A549 (cell line): ENCODE data around the gene ACTA2. TPM values are rescaled to one million over a fixed set of nuclear protein-coding genes. Genes with fewer than 3 reads are reported as not detected.

Experiments
- ATAC-seq, 2 experiments: fragments of 200-7000 bp in 1 of 2; fragments of >200 bp in 1 of 2; cut with Nextera tagmentation in 1 of 2; cut with Tn5 transposase in 1 of 2; 3 replicates each; pipeline versions ENCODE4 v1.8.0 to v1.9.1; 2018 to 2020; ENCODE audit warnings: mild to moderate bottlenecking in 1 of 2, moderate library complexity in 1 of 2
- CTCF ChIA-PET: fragments of 300-600 bp; sonication (Branson Sonifier 250); formaldehyde crosslinking; extraction: SDS; loops from one replicate; lab custom pipeline; 2021; ENCODE audit warnings: antibody characterized with exemption, inconsistent platforms; lab: Yijun Ruan, JAX
- POLR2A ChIA-PET: fragments of 350-600 bp; formaldehyde crosslinking; extraction: SDS; loops from one replicate; lab custom pipeline; 2021; ENCODE audit warnings: antibody characterized with exemption, inconsistent platforms; lab: Yijun Ruan, JAX
- DNase-seq, 2 experiments: peaks; one replicate each; pipeline versions ENCODE4 v3.0.0 to v3.0.0-alpha.2; 2011 to 2016; ENCODE audit warnings: low read depth in 1 of 2, low spot score in 1 of 2
- FAIRE-seq: peaks from 2 replicates; lab custom pipeline; 2011; peaks lifted over from hg19 to GRCh38; lab: Jason Lieb, UNC
- H3K27ac ChIP-seq, 2 experiments: fragments of >200 bp; sonication (Bioruptor Twin); formaldehyde crosslinking; 3 replicates each; pipeline ENCODE4 v1.5.1; 2016 to 2017
- H3K4me1 ChIP-seq: fragments of >200 bp; sonication (Bioruptor Twin); formaldehyde crosslinking; 3 replicates; pipeline ENCODE4 v1.6.1; 2016
- H3K4me2 ChIP-seq: fragments of >200 bp; sonication (Bioruptor Twin); formaldehyde crosslinking; 3 replicates; pipeline ENCODE4 v1.6.1; 2016
- H3K4me3 ChIP-seq: fragments of >200 bp; sonication (Bioruptor Twin); formaldehyde crosslinking; 3 replicates; pipeline ENCODE4 v1.5.1; 2016
- H3K9me3 ChIP-seq: fragments of >200 bp; sonication (Bioruptor Twin); formaldehyde crosslinking; 3 replicates; pipeline ENCODE4 v1.6.1; 2016
- CEBPB ChIP-seq, 2 experiments: fragments of >200 bp in 1 of 2; sonication (Bioruptor Twin) in 1 of 2; formaldehyde crosslinking in 1 of 2; IDR thresholded peaks; 2 replicates each; pipeline ENCODE4 v1.6.1; 2012 to 2016
- ESRRA ChIP-seq: fragments of 150-350 bp; IDR thresholded peaks from 2 replicates; pipeline ENCODE4 v1.6.1; 2014; ENCODE audit warnings: mild to moderate bottlenecking, low read length, borderline replicate concordance
- FOSB ChIP-seq: fragments of 250-450 bp; sonication (Bioruptor Pico); IDR thresholded peaks from 2 replicates; pipeline ENCODE4 v1.5.0; 2020; ENCODE audit warnings: mild to moderate bottlenecking, moderate library complexity
- FOSL2 ChIP-seq, 2 experiments: fragments of 450-650 bp in 1 of 2; fragments of >200 bp in 1 of 2; sonication (Bioruptor Twin) in 1 of 2; formaldehyde crosslinking; IDR thresholded peaks; 2 replicates each; pipeline versions ENCODE4 v1.5.0 to v1.6.1; 2016 to 2020; ENCODE audit warnings: mild to moderate bottlenecking in 1 of 2, moderate library complexity in 1 of 2
- JUNB ChIP-seq: fragments of >200 bp; sonication (Bioruptor Twin); formaldehyde crosslinking; IDR thresholded peaks from 2 replicates; pipeline ENCODE4 v1.6.1; 2016
- KDM1A ChIP-seq: fragments of 200-600 bp; sonication (generic); IDR thresholded peaks from 2 replicates; pipeline ENCODE4 v1.6.1; 2016; ENCODE audit warnings: low read depth, mild to moderate bottlenecking
- KDM5A ChIP-seq: fragments of 200-600 bp; sonication (generic); IDR thresholded peaks from 2 replicates; pipeline ENCODE4 v1.6.1; 2016; ENCODE audit warnings: antibody characterized with exemption, mild to moderate bottlenecking
- MAFK ChIP-seq: fragments of 450-650 bp; IDR thresholded peaks from 2 replicates; pipeline ENCODE4 v1.6.1; 2014; ENCODE audit not compliant: partially characterized antibody
- MAZ ChIP-seq: fragments of 150-350 bp; IDR thresholded peaks from 2 replicates; pipeline ENCODE4 v1.6.1; 2014; ENCODE audit warnings: antibody characterized with exemption, low read depth, low read length, borderline replicate concordance
- MYC ChIP-seq: IDR thresholded peaks from 2 replicates; pipeline ENCODE4 v1.6.1; 2012; ENCODE audit warnings: mild to moderate bottlenecking, inconsistent platforms, low read length, improper control_type of control experiment, borderline replicate concordance
- POLR2AphosphoS2 ChIP-seq: conservative IDR thresholded peaks from 2 replicates; pipeline ENCODE4 v1.6.1; 2012; ENCODE audit warnings: low read length, improper control_type of control experiment, inconsistent platforms
- RCOR1 ChIP-seq: fragments of 150-350 bp; IDR thresholded peaks from 2 replicates; pipeline ENCODE4 v1.6.1; 2014; ENCODE audit warnings: antibody characterized with exemption, low read length, low read depth
- RNF2 ChIP-seq: fragments of 200-600 bp; sonication (generic); IDR thresholded peaks from 2 replicates; pipeline ENCODE4 v1.6.1; 2016; ENCODE audit warnings: low read depth, mild to moderate bottlenecking, antibody characterized with exemption, moderate library complexity, borderline replicate concordance
- SMC3 ChIP-seq: fragments of >200 bp; sonication (Bioruptor Twin); formaldehyde crosslinking; IDR thresholded peaks from 3 replicates; pipeline ENCODE4 v1.6.1; 2018; ENCODE audit warnings: inconsistent platforms
- WGBS: methylation state at CpG from one replicate; pipeline ENCODE4 v1.1.6; 2017; ENCODE audit errors: missing lambda C conversion rate; 5-methylcytosine and 5-hydroxymethylcytosine counted together
- polyA plus RNA-seq, 4 experiments: library from polyadenylated mRNA; depleted of rRNA in 3 of 4; stranded (reverse); fragments of >200 nt; fragmentation: RNase III in 1 of 4; extraction: RNeasy Plus Mini Kit Qiagen cat#74134 plus additional on column Dnase treatment in 1 of 4; gene quantifications; 2 replicates in 3 of 4; 3 replicates in 1 of 4; pipeline ENCODE4 v1.2.3, GENCODE V29; 2011 to 2017
- TF ChIP-seq, protein P1 (sequence below): fragments of >200 bp; sonication (Bioruptor Twin); formaldehyde crosslinking; IDR thresholded peaks from 2 replicates; pipeline ENCODE4 v1.6.1; 2016
- TF ChIP-seq, protein P2 (sequence below): fragments of >200 bp; sonication (Bioruptor Twin); formaldehyde crosslinking; IDR thresholded peaks from 3 replicates; pipeline ENCODE4 v1.6.1; 2016
- TF ChIP-seq, protein P3 (sequence below): IDR thresholded peaks from 2 replicates; pipeline ENCODE4 v1.6.1; 2012

ACTA2 gene
- polyA plus RNA-seq, 2 of the 4 experiments (the other 2 are of a cell fraction), result 15.0 to 25.9 TPM

DNA sequence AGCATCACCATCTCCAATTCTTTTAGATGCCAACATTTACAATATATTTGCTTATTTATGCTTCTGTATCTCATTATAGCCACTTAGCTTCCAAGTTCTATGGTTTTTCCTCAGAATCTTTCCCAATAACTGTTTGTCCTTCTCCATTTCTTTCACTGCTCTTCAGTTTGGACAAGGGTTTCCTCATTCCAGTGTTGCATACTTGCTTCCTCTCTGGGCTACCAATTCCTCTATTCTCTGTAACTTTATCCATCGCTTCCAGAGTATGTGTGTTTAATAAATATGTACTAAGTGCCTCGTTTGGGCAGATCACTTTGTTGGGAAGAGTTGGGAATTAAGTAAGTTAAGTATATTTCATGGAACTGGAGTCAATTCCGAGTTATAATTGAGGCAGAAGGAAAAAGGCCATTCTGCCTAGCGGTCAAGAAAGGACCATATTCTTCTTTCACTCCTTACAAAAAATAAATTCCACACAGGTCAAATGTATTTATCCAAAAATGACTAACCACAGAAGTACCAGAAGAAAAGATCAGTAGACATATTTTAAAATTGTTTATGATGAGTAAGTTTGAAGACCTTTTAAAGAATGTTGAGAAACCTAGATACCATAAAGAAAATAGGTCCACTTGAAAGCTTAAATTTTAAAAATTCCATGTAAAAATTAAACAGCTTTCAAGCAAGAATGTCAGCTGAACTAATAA is 61.7 kb downstream of the ACTA2 start:
- peak overlapping the region; percentile 66 for H3K4me2 ChIP-seq
- H3K27ac ChIP-seq, result peak overlapping the region; percentile 70 to 81
- no peak for TF ChIP-seq FOSL2 (IDR thresholded peaks at IDR 0.05)
- peak; percentile 16; the same call in 1 of the 2 replicates for TF ChIP-seq FOSL2 (CRISPR knock-in tag; IDR thresholded peaks at IDR 0.05)
- TF ChIP-seq CEBPB (IDR thresholded peaks at IDR 0.05), result peak in 1 of 2 experiments; percentile 17; a peak in 2 of 4 replicates
- no peak for TF ChIP-seq KDM1A
- peak; percentile 57 for TF ChIP-seq JUNB
- WGBS, result 26% methylated on average over 4 of the region's 4 CpGs
- H3K9me3 ChIP-seq, result no peaks in the 10 kb centered on the region
- DNase-seq (no peak), ATAC-seq (peak in 1 of 2 experiments; percentile 70; a peak in 3 of 6 replicates), FAIRE-seq (peak; percentile 54)
- ChIA-PET CTCF (interaction anchor here (2.8 kb wide), 1 partner anchor 42 kb away, joined by 13 read pairs; no protein-coding TSS in a partner anchor), POLR2A (interaction anchor here (2.2 kb wide), 1 partner anchor 11 kb away, joined by 9 read pairs; the partner anchor contains the start of gene STAMBPL1)
- H3K4me1 ChIP-seq, result peaks cover 100% of the 10 kb centered on the region
- 0 out of 3 replicates have a peak overlapping the region, but pooled peaks have one; percentile 7 for H3K4me3 ChIP-seq

DNA sequence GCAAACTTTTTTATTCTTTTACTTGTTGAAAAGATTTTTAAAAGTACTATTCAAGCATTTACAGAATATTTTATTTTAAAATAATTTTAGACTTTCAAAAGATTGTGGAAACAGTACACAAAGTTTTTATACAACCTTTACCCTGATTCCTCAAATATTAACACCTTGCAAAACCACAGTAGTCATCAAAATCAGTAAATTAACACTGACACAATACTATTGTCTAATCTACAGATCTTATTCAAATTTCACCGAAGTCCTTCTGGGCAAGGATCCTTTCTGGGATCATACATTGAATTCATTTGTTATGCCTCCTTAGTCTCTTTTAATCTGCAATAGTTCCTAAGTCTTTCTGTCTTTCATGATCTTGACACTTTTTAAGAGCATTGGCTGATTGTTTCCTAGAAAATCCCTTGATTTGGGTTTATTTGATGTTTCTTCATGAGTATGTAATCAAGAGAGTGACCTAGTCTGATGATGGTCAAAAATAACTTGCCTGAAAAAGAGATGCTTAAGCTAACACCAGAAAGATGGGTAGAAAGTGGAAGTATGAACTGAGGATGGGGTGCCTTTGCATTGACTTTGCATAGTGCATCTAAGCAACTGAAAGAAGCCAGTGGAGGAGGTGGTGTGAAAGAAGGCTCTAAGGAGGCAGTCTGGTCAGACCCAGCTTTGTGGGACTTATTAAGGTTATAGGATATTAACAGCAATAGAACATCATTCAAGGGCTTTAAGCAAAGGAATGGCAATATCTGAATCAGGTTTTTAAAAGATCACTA is 62.8 kb downstream of the ACTA2 start:
- no peak for DNase-seq
- ChIA-PET POLR2A (no interaction called here), CTCF (interaction anchor here (1.1 to 2.6 kb wide), 2 partner anchors 8 to 43 kb away, joined by 3 to 9 read pairs; no protein-coding TSS in a partner anchor)
- H3K4me2 ChIP-seq, result peak overlapping the region; percentile 66
- WGBS, result 83% methylated on average over 1 of the region's 1 CpG
- peak; percentile 59 for FAIRE-seq
- H3K9me3 ChIP-seq, result no peaks in the 10 kb centered on the region
- ATAC-seq, result peak in 1 of 2 experiments; percentile 23; a peak in 2 of 6 replicates
- H3K4me3 ChIP-seq, result no peak overlapping the region
- H3K4me1 ChIP-seq, result peaks cover 100% of the 10 kb centered on the region
- no peak for TF ChIP-seq FOSB
- peak; percentile 53 for TF ChIP-seq MAFK
- peak overlapping the region; percentile 70 to 81 for H3K27ac ChIP-seq

DNA sequence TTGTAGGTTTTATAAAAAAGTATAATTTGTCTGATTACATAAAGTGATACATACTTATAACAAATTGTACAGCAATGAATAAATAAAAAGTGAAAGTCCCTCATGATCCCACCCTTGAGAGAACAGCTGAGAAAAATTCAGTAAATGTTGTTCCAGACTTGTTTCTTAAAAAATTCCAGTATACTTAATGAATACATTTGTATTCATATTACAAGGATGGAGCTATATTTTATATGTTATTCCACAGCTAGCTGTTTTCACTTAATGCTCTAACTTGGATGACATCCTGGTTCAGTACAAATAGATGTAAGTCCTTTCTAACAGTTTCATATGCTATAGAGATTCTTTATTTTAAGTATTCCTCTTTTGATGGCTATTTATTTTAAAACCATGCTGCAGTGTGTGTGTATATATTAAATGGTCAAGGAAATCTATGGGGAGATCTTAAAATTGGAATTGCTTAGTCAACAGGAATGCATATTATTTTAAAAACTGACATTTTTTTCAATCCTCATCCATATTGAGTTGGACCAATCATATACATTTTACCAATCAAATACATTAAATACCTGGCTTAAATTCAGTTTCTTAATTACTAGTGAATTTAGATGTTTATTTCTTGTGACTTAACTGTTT is 63.6 kb downstream of the ACTA2 start:
- POLR2A ChIA-PET, result interaction anchor here (1.2 kb wide), 1 partner anchor 9 kb away, joined by 4 read pairs; the partner anchor contains the start of gene STAMBPL1

More for the DNA sequence above, 63.6 kb downstream of the ACTA2 start:
- TF ChIP-seq KDM5A (no peak), RCOR1 (no peak), MAZ (no peak), SMC3 (no peak), MYC (no peak), JUNB (no peak), FOSB (no peak), FOSL2 (IDR thresholded peaks at IDR 0.05) (no peak), FOSL2 (CRISPR knock-in tag; IDR thresholded peaks at IDR 0.05) (no peak), POLR2AphosphoS2 (no peak), ESRRA (no peak), RNF2 (no peak)
- TF ChIP-seq, protein P1, sequence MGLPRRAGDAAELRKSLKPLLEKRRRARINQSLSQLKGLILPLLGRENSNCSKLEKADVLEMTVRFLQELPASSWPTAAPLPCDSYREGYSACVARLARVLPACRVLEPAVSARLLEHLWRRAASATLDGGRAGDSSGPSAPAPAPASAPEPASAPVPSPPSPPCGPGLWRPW, result no peak
- TF ChIP-seq, protein P2, sequence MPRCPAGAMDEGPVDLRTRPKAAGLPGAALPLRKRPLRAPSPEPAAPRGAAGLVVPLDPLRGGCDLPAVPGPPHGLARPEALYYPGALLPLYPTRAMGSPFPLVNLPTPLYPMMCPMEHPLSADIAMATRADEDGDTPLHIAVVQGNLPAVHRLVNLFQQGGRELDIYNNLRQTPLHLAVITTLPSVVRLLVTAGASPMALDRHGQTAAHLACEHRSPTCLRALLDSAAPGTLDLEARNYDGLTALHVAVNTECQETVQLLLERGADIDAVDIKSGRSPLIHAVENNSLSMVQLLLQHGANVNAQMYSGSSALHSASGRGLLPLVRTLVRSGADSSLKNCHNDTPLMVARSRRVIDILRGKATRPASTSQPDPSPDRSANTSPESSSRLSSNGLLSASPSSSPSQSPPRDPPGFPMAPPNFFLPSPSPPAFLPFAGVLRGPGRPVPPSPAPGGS, result no peak
- TF ChIP-seq, protein P3, sequence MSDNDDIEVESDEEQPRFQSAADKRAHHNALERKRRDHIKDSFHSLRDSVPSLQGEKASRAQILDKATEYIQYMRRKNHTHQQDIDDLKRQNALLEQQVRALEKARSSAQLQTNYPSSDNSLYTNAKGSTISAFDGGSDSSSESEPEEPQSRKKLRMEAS, result no peak
- ATAC-seq (no peak), FAIRE-seq (no peak), DNase-seq (no peak)
- peak overlapping the region in 1 of 2 experiments; percentile 66; a peak in 2 of 6 replicates for H3K27ac ChIP-seq
- no peak overlapping the region for H3K4me3 ChIP-seq
- CTCF ChIA-PET, result interaction anchor here (1.1 to 2.6 kb wide), 2 partner anchors 7 to 44 kb away, joined by 3 to 9 read pairs; no protein-coding TSS in a partner anchor
- peak overlapping the region; percentile 66; the same call in 2 of the 3 replicates for H3K4me2 ChIP-seq
- H3K4me1 ChIP-seq, result peaks cover 100% of the 10 kb centered on the region
- no peaks in the 10 kb centered on the region for H3K9me3 ChIP-seq
